GM23248 (cell line): ENCODE results near the gene SPEN.

ENCODE experiments used
- EZH2 ChIP-seq: fragments of 200-600 bp; sonication (generic); IDR thresholded peaks from 2 replicates; pipeline ENCODE4 v1.6.1; 2018; ENCODE audit warnings: antibody characterized with exemption, mild to moderate bottlenecking; ENCODE audit not compliant: insufficient read depth, poor library complexity, severe bottlenecking
- EZH2phosphoT487 ChIP-seq: fragments of 200-600 bp; sonication (generic); IDR thresholded peaks from 2 replicates; pipeline ENCODE4 v1.6.1; 2018; ENCODE audit warnings: antibody characterized with exemption, moderate library complexity, mild to moderate bottlenecking, low read depth; ENCODE audit not compliant: insufficient read depth

DNA sequence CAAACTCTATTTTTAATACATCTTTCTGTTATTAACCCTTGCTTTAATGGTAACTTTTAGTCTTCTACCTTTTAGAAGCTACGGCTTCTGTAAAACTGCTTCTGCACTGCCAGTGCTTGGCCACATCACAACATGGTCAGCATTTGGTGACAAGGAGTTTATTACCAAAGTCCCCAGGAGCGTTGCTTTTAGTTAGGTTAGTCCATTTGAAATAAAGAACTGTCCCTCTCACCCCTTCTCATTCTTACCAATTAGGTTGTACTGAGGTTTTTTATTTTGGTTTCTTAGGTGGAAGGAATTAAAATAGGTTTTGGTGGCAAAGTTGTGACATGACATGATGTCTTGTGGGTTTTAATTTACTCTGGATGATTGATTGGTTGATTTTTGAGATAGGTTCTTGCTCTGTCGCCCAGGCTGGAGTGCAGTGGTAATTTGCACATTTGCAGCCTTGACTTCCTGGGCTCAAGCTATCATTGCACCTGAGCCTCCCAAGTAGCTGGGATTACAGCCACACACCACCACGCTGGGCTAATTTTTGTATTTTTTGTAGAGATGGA, 39.2 kb downstream of the SPEN start:
- TF ChIP-seq EZH2phosphoT487 (no peak), EZH2 (no peak)
